HEK293T (cell line): Measurements from ENCODE around the gene KRCC1.

ENCODE experiments used
- CTCF ChIA-PET: fragments of 350-600 bp; formaldehyde crosslinking; extraction: SDS; loops from one replicate; lab custom pipeline; 2021; ENCODE audit warnings: antibody characterized with exemption, inconsistent platforms; lab: Yijun Ruan, JAX
- POLR2A ChIA-PET: fragments of 350-600 bp; formaldehyde crosslinking; extraction: SDS; loops from one replicate; lab custom pipeline; 2020; ENCODE audit warnings: antibody characterized with exemption, inconsistent platforms; lab: Yijun Ruan, JAX
- DNase-seq: peaks from one replicate; pipeline ENCODE4 v3.0.0; 2012; ENCODE audit warnings: mixed read lengths; ENCODE audit errors: extremely low spot score
- ARNT ChIP-seq: fragments of 450-650 bp; IDR thresholded peaks from 2 replicates; pipeline ENCODE4 v1.6.1; 2017; ENCODE audit warnings: mild to moderate bottlenecking
- BHLHE40 ChIP-seq: fragments of 450-650 bp; IDR thresholded peaks from 2 replicates; pipeline ENCODE4 v1.6.1; 2016; ENCODE audit warnings: mild to moderate bottlenecking, moderate library complexity, borderline replicate concordance
- CTBP1 ChIP-seq: fragments of 450-650 bp; IDR thresholded peaks from 2 replicates; pipeline ENCODE4 v1.6.1; 2016; ENCODE audit warnings: borderline replicate concordance
- ELF4 ChIP-seq: fragments of 450-650 bp; IDR thresholded peaks from 2 replicates; pipeline ENCODE4 v1.6.1; 2017; ENCODE audit warnings: antibody characterized with exemption
- FOXA1 ChIP-seq: fragments of 450-650 bp; IDR thresholded peaks from 2 replicates; pipeline ENCODE4 v1.6.1; 2016; ENCODE audit warnings: mild to moderate bottlenecking
- FOXK2 ChIP-seq: fragments of 450-650 bp; IDR thresholded peaks from 2 replicates; pipeline ENCODE4 v1.6.1; 2016; ENCODE audit warnings: mild to moderate bottlenecking
- FOXM1 ChIP-seq: fragments of 450-650 bp; IDR thresholded peaks from 2 replicates; pipeline ENCODE4 v1.6.1; 2017; ENCODE audit warnings: mild to moderate bottlenecking, borderline replicate concordance
- HDGF ChIP-seq: fragments of 450-650 bp; IDR thresholded peaks from 2 replicates; pipeline ENCODE4 v1.6.1; 2017; ENCODE audit warnings: antibody characterized with exemption, borderline replicate concordance
- L3MBTL2 ChIP-seq: fragments of 450-650 bp; conservative IDR thresholded peaks from 2 replicates; pipeline ENCODE4 v1.6.1; 2016; ENCODE audit warnings: mild to moderate bottlenecking
- LEF1 ChIP-seq: fragments of 450-650 bp; IDR thresholded peaks from 2 replicates; pipeline ENCODE4 v1.6.1; 2017; ENCODE audit warnings: mild to moderate bottlenecking, borderline replicate concordance
- NFRKB ChIP-seq: fragments of 450-650 bp; IDR thresholded peaks from 2 replicates; pipeline ENCODE4 v1.6.1; 2016; ENCODE audit warnings: mild to moderate bottlenecking, moderate library complexity
- PKNOX1 ChIP-seq: fragments of 450-650 bp; IDR thresholded peaks from 2 replicates; pipeline ENCODE4 v1.6.1; 2016
- SP1 ChIP-seq: fragments of 450-650 bp; IDR thresholded peaks from 2 replicates; pipeline ENCODE4 v1.6.1; 2017
- SUZ12 ChIP-seq: fragments of 450-650 bp; IDR thresholded peaks from 2 replicates; pipeline ENCODE4 v1.6.1; 2016; ENCODE audit warnings: mild to moderate bottlenecking
- TARDBP ChIP-seq: fragments of 450-650 bp; IDR thresholded peaks from 2 replicates; pipeline ENCODE4 v1.6.1; 2016
- ZNF384 ChIP-seq: fragments of 450-650 bp; IDR thresholded peaks from 2 replicates; pipeline ENCODE4 v1.6.1; 2016

Gene KRCC1

GRCh38 chr2:88078643-88079172 is 23.1 kb upstream of the KRCC1 start:
- ChIA-PET CTCF (no interaction called here), POLR2A (no interaction called here)
- DNase-seq = no peak
- TF ChIP-seq PKNOX1 (no peak), CTBP1 (no peak), ZNF384 (no peak), TARDBP (no peak), SUZ12 (no peak)

GRCh38 chr2:88077080-88077479 is 21.5 kb upstream of the KRCC1 start:
- CTCF ChIA-PET = interaction anchor here (1.0 kb wide), 1 partner anchor 17 kb away, joined by 4 read pairs; no protein-coding TSS in a partner anchor
- no peak for TF ChIP-seq L3MBTL2
- TF ChIP-seq TARDBP = no peak
- TF ChIP-seq FOXM1 = no peak
- no peak for TF ChIP-seq FOXA1
- no peak for TF ChIP-seq ZNF384
- TF ChIP-seq HDGF = no peak
- TF ChIP-seq LEF1 = no peak
- no peak for TF ChIP-seq SUZ12
- TF ChIP-seq CTBP1 = no peak
- no peak for TF ChIP-seq FOXK2
- TF ChIP-seq PKNOX1 = no peak
- no peak for TF ChIP-seq BHLHE40
- no peak for TF ChIP-seq ARNT
- TF ChIP-seq ELF4 = no peak
- no peak for TF ChIP-seq NFRKB
- TF ChIP-seq SP1 = no peak
- DNase-seq = no peak
- POLR2A ChIA-PET = no interaction called here

- POLR2A ChIA-PET = no interaction called here
- no peak for DNase-seq
- CTCF ChIA-PET = no interaction called here
- TF ChIP-seq LEF1 = no peak
- no peak for TF ChIP-seq BHLHE40
- no peak for TF ChIP-seq ZNF384
- no peak for TF ChIP-seq ARNT
- no peak for TF ChIP-seq FOXA1
- TF ChIP-seq PKNOX1 = no peak
- no peak for TF ChIP-seq SUZ12
- no peak for TF ChIP-seq ELF4
- no peak for TF ChIP-seq FOXM1
- no peak for TF ChIP-seq CTBP1
- TF ChIP-seq L3MBTL2 = no peak
- no peak for TF ChIP-seq TARDBP
- no peak for TF ChIP-seq SP1
- TF ChIP-seq NFRKB = no peak
These were observed 19.3 kb upstream of the KRCC1 start for GRCh38 chr2:88074854-88075292.

GRCh38 chr2:88074150-88074549 is 18.6 kb upstream of the KRCC1 start:
- no peak for DNase-seq
- TF ChIP-seq HDGF = no peak
- TF ChIP-seq ELF4 = no peak
- ChIA-PET CTCF (no interaction called here), POLR2A (no interaction called here)

- TF ChIP-seq NFRKB = no peak
- no peak for TF ChIP-seq ZNF384
- TF ChIP-seq FOXA1 = no peak
- no peak for TF ChIP-seq HDGF
- no peak for TF ChIP-seq FOXM1
- no peak for TF ChIP-seq PKNOX1
- no peak for TF ChIP-seq BHLHE40
- TF ChIP-seq TARDBP = no peak
- TF ChIP-seq ELF4 = no peak
- TF ChIP-seq CTBP1 = no peak
- no peak for TF ChIP-seq L3MBTL2
- no peak for TF ChIP-seq SUZ12
- POLR2A ChIA-PET = no interaction called here
- CTCF ChIA-PET = no interaction called here
- no peak for DNase-seq
These were observed 15.8 kb upstream of the KRCC1 start for GRCh38 chr2:88071365-88071764.

- TF ChIP-seq FOXM1 (no peak), L3MBTL2 (no peak), PKNOX1 (no peak), FOXA1 (no peak), SP1 (no peak), HDGF (no peak), BHLHE40 (no peak), SUZ12 (no peak), ZNF384 (no peak), NFRKB (no peak), TARDBP (no peak), LEF1 (no peak), FOXK2 (no peak), ELF4 (no peak), CTBP1 (no peak), ARNT (no peak)
- POLR2A ChIA-PET = no interaction called here
- CTCF ChIA-PET = no interaction called here
- DNase-seq = no peak
These were observed 14.5 kb upstream of the KRCC1 start for GRCh38 chr2:88070055-88070454.
